Right hindlimb (tissue), 1 donor: ENCODE data around the gene TIGD6.
"Not testable (repeated sequence)": the region's sequence is repeated elsewhere in the genome, so short reads cannot be mapped to it uniquely, and the experiment has no call there.

Source experiments
- DNase-seq: peaks from one replicate; pipeline ENCODE4 v3.0.0-alpha.2; 2018

The TIGD6 gene

GRCh38 chr5:149966946-149967345, 33.5 kb downstream of the TIGD6 start:
- no peak for DNase-seq

DNA sequence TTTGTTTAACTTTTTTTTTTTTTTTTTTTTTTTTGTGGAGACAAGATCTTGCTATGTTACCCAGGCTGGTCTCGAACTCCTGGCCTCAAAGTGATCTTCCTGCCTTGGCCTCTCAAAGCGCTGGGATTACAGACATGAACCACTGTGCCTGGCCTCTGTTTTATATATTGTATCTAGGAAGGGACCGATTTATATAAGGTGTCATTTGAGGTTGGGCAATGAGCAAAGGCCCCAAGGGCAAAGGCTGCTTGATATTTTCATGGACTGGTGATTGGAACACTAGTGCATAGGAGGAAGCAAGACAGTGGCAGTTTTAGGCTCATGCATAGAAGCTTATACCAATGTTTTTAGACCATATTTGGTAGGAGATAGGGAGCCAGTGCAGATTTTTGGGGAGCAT, 36.7 kb downstream of the TIGD6 start:
- no peak for DNase-seq

DNA sequence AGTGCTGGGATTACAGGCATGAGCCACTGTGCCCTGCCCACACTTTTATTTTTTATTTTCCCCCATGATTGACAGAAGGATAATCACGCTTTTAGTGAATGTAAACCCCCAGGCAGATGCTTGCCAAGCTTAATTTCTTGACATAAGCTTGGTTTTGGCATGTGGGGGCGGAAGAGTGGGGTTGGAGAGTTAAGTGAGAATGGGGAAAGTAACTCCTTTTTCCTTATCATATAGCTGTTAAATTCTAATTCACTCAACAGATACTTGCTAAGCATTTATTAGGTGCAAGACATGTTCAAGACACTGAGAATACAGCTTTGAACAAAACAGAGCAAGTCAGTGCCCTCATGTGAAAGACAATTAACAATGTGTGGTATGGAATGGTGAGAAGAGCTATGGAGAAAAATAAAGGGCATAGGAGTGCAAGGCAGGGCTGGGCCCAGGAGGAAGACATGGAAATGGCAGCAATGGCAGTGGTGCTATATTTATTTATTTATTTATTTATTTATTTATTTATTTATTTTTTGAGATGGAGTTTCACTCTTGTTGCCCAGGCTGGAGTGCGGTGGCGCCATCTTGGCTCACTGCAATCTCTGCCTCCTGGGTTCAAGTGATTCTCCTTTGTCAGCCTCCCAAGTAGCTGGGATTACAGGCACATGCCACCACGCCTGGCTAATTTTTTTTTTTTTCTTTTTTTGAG, 37.7 kb downstream of the TIGD6 start:
- DNase-seq, result no peak

DNA sequence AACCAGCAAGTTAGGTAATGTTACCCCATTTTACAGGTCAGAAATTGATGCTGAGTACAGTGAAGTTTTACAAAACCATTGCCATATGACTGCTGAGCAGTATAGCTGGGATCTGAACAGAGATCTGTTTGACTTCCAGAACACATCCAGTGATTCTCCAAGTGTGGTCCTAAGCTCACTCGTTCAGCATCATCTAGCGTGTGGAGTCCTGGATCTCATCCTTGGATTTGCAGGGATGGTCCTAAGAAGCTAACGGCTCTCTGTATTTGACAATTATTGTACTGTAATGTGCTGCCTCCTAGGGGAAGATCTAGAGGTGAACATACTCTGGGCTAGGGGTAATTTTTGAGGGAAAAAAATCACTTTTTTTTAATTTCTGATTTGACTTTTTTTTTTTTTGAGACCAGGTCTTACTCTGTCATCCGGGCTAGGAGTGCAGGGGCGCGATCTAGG, 38.5 kb downstream of the TIGD6 start:
- DNase-seq, result no peak

GRCh38 chr5:149961186-149961685, 39.2 kb downstream of the TIGD6 start:
- DNase-seq, result no peak

DNA sequence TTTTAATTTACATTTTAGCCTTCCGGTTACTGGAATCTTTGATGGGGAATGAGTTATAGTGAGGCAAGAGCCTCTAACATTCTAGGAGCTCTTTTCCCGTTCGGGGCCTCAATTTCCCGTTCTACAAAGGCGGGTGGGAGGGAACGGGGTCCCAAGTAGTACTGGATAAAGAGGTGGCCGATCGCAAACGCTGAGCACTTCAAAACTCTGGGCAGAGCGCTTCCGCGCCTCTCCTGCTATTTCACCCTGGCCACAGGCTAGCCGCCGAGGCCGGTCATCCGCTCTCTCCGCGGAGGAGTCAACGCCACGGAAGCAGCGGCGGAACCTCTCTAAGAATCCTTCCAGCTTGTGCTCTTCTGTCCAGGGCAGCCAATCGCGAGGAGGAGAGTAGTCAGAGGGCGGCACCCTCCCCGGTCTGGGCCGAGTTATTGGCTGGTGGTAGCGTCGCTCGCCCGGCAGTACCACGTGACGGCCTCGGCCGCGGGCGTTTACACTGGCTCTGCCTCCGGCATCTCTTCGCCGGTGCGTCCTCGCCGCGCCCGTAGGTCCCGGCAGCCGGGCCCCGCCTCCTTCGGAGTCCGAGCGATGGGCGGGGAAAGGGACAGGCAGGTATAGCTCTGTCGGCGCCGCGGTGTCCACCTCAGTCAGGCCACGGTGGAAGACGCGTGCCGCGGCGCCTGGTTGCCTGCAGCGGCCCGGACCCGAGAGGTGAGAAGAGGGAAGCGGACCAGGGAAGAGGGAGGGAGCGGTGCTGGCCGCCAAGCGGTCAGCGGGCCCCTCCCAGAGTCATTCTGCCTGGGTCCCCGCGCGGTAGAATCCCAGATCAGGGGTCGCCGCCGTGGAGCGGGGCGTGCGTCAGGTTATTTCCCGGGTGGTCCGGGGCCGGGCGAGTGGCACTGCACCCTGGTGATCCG, 39.9 kb downstream of the TIGD6 start, which contains the start of gene SLC26A2:
TSS of gene SLC26A2 (plus strand) at position 487 of the 914 bp plus-strand sequence. CDS start 16,895 bp downstream, outside the sequence.
- peak; percentile 98 for DNase-seq

GRCh38 chr5:149959406-149960236, 40.8 kb downstream of the TIGD6 start:
- peak; percentile 22 for DNase-seq

GRCh38 chr5:149957855-149958254, 42.6 kb downstream of the TIGD6 start:
- no peak for DNase-seq

DNA sequence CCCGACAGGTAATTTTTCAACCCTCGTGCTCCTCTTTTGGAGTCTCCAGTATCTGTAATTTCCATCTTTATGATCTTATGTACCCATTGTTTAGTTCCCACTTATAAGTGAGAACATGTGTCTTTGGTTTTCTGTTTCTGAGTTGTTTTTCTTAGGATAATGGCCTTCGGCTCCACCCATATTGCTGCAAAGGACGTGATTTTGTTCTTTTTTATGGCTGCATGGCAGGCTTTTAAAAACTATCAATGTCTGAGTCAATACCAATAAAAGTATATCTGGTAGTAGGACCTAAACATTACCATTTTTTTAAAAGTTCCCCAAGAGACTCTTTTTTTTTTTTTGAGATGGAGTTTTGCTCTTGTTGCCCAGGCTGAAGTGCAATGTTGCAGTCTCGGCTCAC, 43.8 kb downstream of the TIGD6 start:
- DNase-seq, result no peak

- DNase-seq, result no peak
Observed at GRCh38 chr5:149954798-149955197, 45.7 kb downstream of the TIGD6 start.

- no peak for DNase-seq
Observed at GRCh38 chr5:149953436-149954121, 46.9 kb downstream of the TIGD6 start.

- DNase-seq, result no peak
Observed at GRCh38 chr5:149951138-149951749, 49.2 kb downstream of the TIGD6 start.

DNA sequence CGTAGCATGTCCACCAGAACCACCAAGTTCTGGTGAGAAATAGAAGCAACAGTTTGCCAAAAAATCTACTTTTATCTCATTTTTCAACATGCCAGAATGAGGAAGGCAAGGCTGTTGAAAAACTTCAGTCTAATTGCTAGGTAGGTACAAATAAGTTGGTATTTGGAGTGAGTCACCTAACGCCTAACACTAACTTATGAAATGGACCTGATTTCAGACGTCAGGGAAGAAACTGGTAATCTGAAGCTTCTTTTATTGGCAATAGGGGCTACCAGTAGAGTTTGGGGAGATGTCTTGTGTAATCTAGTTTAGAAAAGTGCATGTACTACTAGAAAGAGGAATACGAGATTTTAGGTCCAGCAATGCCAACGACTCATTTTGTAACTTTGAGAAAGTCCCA, 51.5 kb downstream of the TIGD6 start:
- no peak for DNase-seq

- DNase-seq, result no peak
Observed at GRCh38 chr5:149946118-149946517, 54.3 kb downstream of the TIGD6 start.

- DNase-seq, result no peak
Observed at GRCh38 chr5:149944666-149945065, 55.8 kb downstream of the TIGD6 start, which contains the start of gene PDE6A. PDE6A (minus strand) TSS chr5:149944793; CDS start chr5:149944673, 120 bp downstream.

GRCh38 chr5:149943177-149943949, 57.1 kb downstream of the TIGD6 start:
- DNase-seq, result not testable (repeated sequence)
